A549 (cell line): Measurements from ENCODE around the gene OR6B3. TPM values are rescaled to one million over a fixed set of nuclear protein-coding genes. Genes with fewer than 3 reads are reported as not detected.

Experiments
- ATAC-seq, 2 experiments: fragments of 200-7000 bp in 1 of 2; fragments of >200 bp in 1 of 2; cut with Nextera tagmentation in 1 of 2; cut with Tn5 transposase in 1 of 2; 3 replicates each; pipeline versions ENCODE4 v1.8.0 to v1.9.1; 2018 to 2020; ENCODE audit warnings: mild to moderate bottlenecking in 1 of 2, moderate library complexity in 1 of 2
- CTCF ChIA-PET: fragments of 300-600 bp; sonication (Branson Sonifier 250); formaldehyde crosslinking; extraction: SDS; loops from one replicate; lab custom pipeline; 2021; ENCODE audit warnings: antibody characterized with exemption, inconsistent platforms; lab: Yijun Ruan, JAX
- POLR2A ChIA-PET: fragments of 350-600 bp; formaldehyde crosslinking; extraction: SDS; loops from one replicate; lab custom pipeline; 2021; ENCODE audit warnings: antibody characterized with exemption, inconsistent platforms; lab: Yijun Ruan, JAX
- DNase-seq, 2 experiments: peaks; one replicate each; pipeline versions ENCODE4 v3.0.0 to v3.0.0-alpha.2; 2011 to 2016; ENCODE audit warnings: low read depth in 1 of 2, low spot score in 1 of 2
- FAIRE-seq: peaks from 2 replicates; lab custom pipeline; 2011; peaks lifted over from hg19 to GRCh38; lab: Jason Lieb, UNC
- H3K27ac ChIP-seq, 2 experiments: fragments of >200 bp; sonication (Bioruptor Twin); formaldehyde crosslinking; 3 replicates each; pipeline ENCODE4 v1.5.1; 2016 to 2017
- H3K4me1 ChIP-seq: fragments of >200 bp; sonication (Bioruptor Twin); formaldehyde crosslinking; 3 replicates; pipeline ENCODE4 v1.6.1; 2016
- H3K4me2 ChIP-seq: fragments of >200 bp; sonication (Bioruptor Twin); formaldehyde crosslinking; 3 replicates; pipeline ENCODE4 v1.6.1; 2016
- H3K4me3 ChIP-seq: fragments of >200 bp; sonication (Bioruptor Twin); formaldehyde crosslinking; 3 replicates; pipeline ENCODE4 v1.5.1; 2016
- H3K9me3 ChIP-seq: fragments of >200 bp; sonication (Bioruptor Twin); formaldehyde crosslinking; 3 replicates; pipeline ENCODE4 v1.6.1; 2016
- E2F6 ChIP-seq: IDR thresholded peaks from 2 replicates; pipeline ENCODE4 v1.6.1; 2012; ENCODE audit warnings: low read depth, borderline replicate concordance
- EHMT2 ChIP-seq: fragments of 200-600 bp; sonication (generic); IDR thresholded peaks from 2 replicates; pipeline ENCODE4 v1.6.1; 2016; ENCODE audit warnings: antibody characterized with exemption, low read depth, mild to moderate bottlenecking, moderate library complexity
- FOSB ChIP-seq: fragments of 250-450 bp; sonication (Bioruptor Pico); IDR thresholded peaks from 2 replicates; pipeline ENCODE4 v1.5.0; 2020; ENCODE audit warnings: mild to moderate bottlenecking, moderate library complexity
- FOSL2 ChIP-seq, 2 experiments: fragments of 450-650 bp in 1 of 2; fragments of >200 bp in 1 of 2; sonication (Bioruptor Twin) in 1 of 2; formaldehyde crosslinking; IDR thresholded peaks; 2 replicates each; pipeline versions ENCODE4 v1.5.0 to v1.6.1; 2016 to 2020; ENCODE audit warnings: mild to moderate bottlenecking in 1 of 2, moderate library complexity in 1 of 2
- HEYL ChIP-seq: fragments of 250-450 bp; sonication (Bioruptor Pico); IDR thresholded peaks from 2 replicates; pipeline ENCODE4 v1.8.0; 2021; ENCODE audit warnings: mild to moderate bottlenecking, moderate library complexity
- HMGXB4 ChIP-seq: fragments of 250-450 bp; sonication (Bioruptor Pico); IDR thresholded peaks from 2 replicates; pipeline ENCODE4 v1.5.0; 2021; ENCODE audit warnings: mild to moderate bottlenecking, moderate library complexity, borderline replicate concordance
- HOXB13 ChIP-seq: fragments of 250-450 bp; sonication (Bioruptor Pico); IDR thresholded peaks from 2 replicates; pipeline ENCODE4 v1.5.0; 2020; ENCODE audit warnings: low read depth, mild to moderate bottlenecking, moderate library complexity
- JUN ChIP-seq, 2 experiments: fragments of >200 bp; sonication (Bioruptor Twin); formaldehyde crosslinking; IDR thresholded peaks; 2 replicates in 1 of 2; 3 replicates in 1 of 2; pipeline ENCODE4 v1.6.1; 2016 to 2017
- KDM1A ChIP-seq: fragments of 200-600 bp; sonication (generic); IDR thresholded peaks from 2 replicates; pipeline ENCODE4 v1.6.1; 2016; ENCODE audit warnings: low read depth, mild to moderate bottlenecking
- KDM5A ChIP-seq: fragments of 200-600 bp; sonication (generic); IDR thresholded peaks from 2 replicates; pipeline ENCODE4 v1.6.1; 2016; ENCODE audit warnings: antibody characterized with exemption, mild to moderate bottlenecking
- MAFK ChIP-seq: fragments of 450-650 bp; IDR thresholded peaks from 2 replicates; pipeline ENCODE4 v1.6.1; 2014; ENCODE audit not compliant: partially characterized antibody
- MAX ChIP-seq: IDR thresholded peaks from 2 replicates; pipeline ENCODE4 v1.6.1; 2012
- NPAS2 ChIP-seq: fragments of 250-450 bp; sonication (Bioruptor Pico); IDR thresholded peaks from 2 replicates; pipeline ENCODE4 v1.8.0; 2022; ENCODE audit warnings: mild to moderate bottlenecking, moderate library complexity, borderline replicate concordance
- NR3C1 ChIP-seq: fragments of >200 bp; sonication (Bioruptor Twin); formaldehyde crosslinking; IDR thresholded peaks from 3 replicates; pipeline ENCODE4 v1.6.1; 2017
- POLR2AphosphoS2 ChIP-seq: conservative IDR thresholded peaks from 2 replicates; pipeline ENCODE4 v1.6.1; 2012; ENCODE audit warnings: low read length, improper control_type of control experiment, inconsistent platforms
- RNF2 ChIP-seq: fragments of 200-600 bp; sonication (generic); IDR thresholded peaks from 2 replicates; pipeline ENCODE4 v1.6.1; 2016; ENCODE audit warnings: low read depth, mild to moderate bottlenecking, antibody characterized with exemption, moderate library complexity, borderline replicate concordance
- SREBF2 ChIP-seq: fragments of 450-650 bp; IDR thresholded peaks from 2 replicates; pipeline ENCODE4 v1.6.1; 2014; ENCODE audit warnings: mild to moderate bottlenecking, moderate library complexity
- USF2 ChIP-seq: fragments of 450-650 bp; IDR thresholded peaks from 2 replicates; pipeline ENCODE4 v1.6.1; 2014; ENCODE audit warnings: antibody characterized with exemption
- ZC3H11A ChIP-seq: fragments of 450-650 bp; IDR thresholded peaks from 2 replicates; pipeline ENCODE4 v1.6.1; 2014; ENCODE audit warnings: antibody characterized with exemption, mild to moderate bottlenecking
- ZFP36 ChIP-seq: fragments of 450-650 bp; IDR thresholded peaks from 2 replicates; pipeline ENCODE4 v1.6.1; 2014; ENCODE audit warnings: borderline replicate concordance; ENCODE audit not compliant: partially characterized antibody
- WGBS: methylation state at CpG from one replicate; pipeline ENCODE4 v1.1.6; 2017; ENCODE audit errors: missing lambda C conversion rate; 5-methylcytosine and 5-hydroxymethylcytosine counted together
- polyA plus RNA-seq, 4 experiments: library from polyadenylated mRNA; depleted of rRNA in 3 of 4; stranded (reverse); fragments of >200 nt; fragmentation: RNase III in 1 of 4; extraction: RNeasy Plus Mini Kit Qiagen cat#74134 plus additional on column Dnase treatment in 1 of 4; gene quantifications; 2 replicates in 3 of 4; 3 replicates in 1 of 4; pipeline ENCODE4 v1.2.3, GENCODE V29; 2011 to 2017

OR6B3 gene
- polyA plus RNA-seq, 2 of the 4 experiments (the other 2 are of a cell fraction): not detected

- POLR2A ChIA-PET: no interaction called here
- DNase-seq: no peak
- no peak overlapping the region for H3K4me3 ChIP-seq
- TF ChIP-seq KDM5A: no peak
- TF ChIP-seq ZC3H11A: no peak
- no peak for TF ChIP-seq FOSL2 (IDR thresholded peaks at IDR 0.05)
- TF ChIP-seq FOSL2 (CRISPR knock-in tag; IDR thresholded peaks at IDR 0.05): no peak
- no peak for TF ChIP-seq USF2
- no peak for TF ChIP-seq KDM1A
- no peak for TF ChIP-seq SREBF2
- no peak for TF ChIP-seq POLR2AphosphoS2
- TF ChIP-seq HMGXB4 (CRISPR knock-in tag): no peak
- TF ChIP-seq MAX: no peak
- TF ChIP-seq RNF2: no peak
- no peak for TF ChIP-seq ZFP36
- TF ChIP-seq NPAS2 (CRISPR knock-in tag): no peak
- TF ChIP-seq, all 56 proteins: peak for 0
- Histone ChIP-seq H3K27ac (no peak overlapping the region), H3K4me1 (peaks cover 2% of the 10 kb centered on the region; the same call in 1 of the 3 replicates), H3K9me3 (no peaks in the 10 kb centered on the region), H3K4me2 (no peak overlapping the region)
- WGBS: 88% methylated on average over 11 of the region's 11 CpGs
- FAIRE-seq (no peak), ATAC-seq (no peak)
- CTCF ChIA-PET: interaction anchor here (0.9 to 1.3 kb wide), 2 partner anchors 10 to 26 kb away, joined by 3 read pairs; no protein-coding TSS in a partner anchor
These were observed 35.1 kb downstream of the OR6B3 start for GRCh38 chr2:240018071-240018750.

GRCh38 chr2:240014327-240014726 is 39.0 kb downstream of the OR6B3 start:
- WGBS: 96% methylated on average over 9 of the region's 9 CpGs

More at GRCh38 chr2:240014327-240014726, 39.0 kb downstream of the OR6B3 start:
- H3K4me2 ChIP-seq: no peak overlapping the region
- no peak for FAIRE-seq
- no peak for ATAC-seq
- no peak for TF ChIP-seq HMGXB4 (CRISPR knock-in tag)
- no peak for TF ChIP-seq JUN (IDR thresholded peaks at IDR 0.05)
- TF ChIP-seq FOSB: no peak
- TF ChIP-seq SREBF2: no peak
- no peak for TF ChIP-seq HOXB13 (CRISPR knock-in tag)
- no peak for TF ChIP-seq HEYL (CRISPR knock-in tag)
- no peak for TF ChIP-seq MAFK
- no peak for TF ChIP-seq ZFP36
- no peak for TF ChIP-seq E2F6
- no peak for TF ChIP-seq POLR2AphosphoS2
- no peak for TF ChIP-seq EHMT2
- TF ChIP-seq KDM5A: no peak
- no peak for TF ChIP-seq NR3C1
- no peak for TF ChIP-seq KDM1A
- no peaks in the 10 kb centered on the region for H3K4me1 ChIP-seq
- no peak for DNase-seq
- CTCF ChIA-PET: interaction anchor here (0.6 to 3.1 kb wide), 6 partner anchors 10 to 576 kb away, joined by 3 to 12 read pairs (median 4); partner anchors contain the start of gene NDUFA10
- H3K9me3 ChIP-seq: no peaks in the 10 kb centered on the region
- no peak overlapping the region for H3K27ac ChIP-seq
- POLR2A ChIA-PET: no interaction called here
- H3K4me3 ChIP-seq: no peak overlapping the region
